Ovary (tissue), 9 donors: Measurements from ENCODE around the gene WDR49. TPM values are rescaled to one million over a fixed set of nuclear protein-coding genes. Genes with fewer than 3 reads are reported as not detected.
"Not testable (repeated sequence)": the region's sequence is repeated elsewhere in the genome, so short reads cannot be mapped to it uniquely, and the experiment has no call there.

Experiments
- DNase-seq, 5 donors: peaks; one replicate each; pipeline ENCODE4 v3.0.0-alpha.2; 2019 to 2020
- H3K27ac ChIP-seq, 2 donors: fragments of 200-600 bp; one replicate each; pipeline versions ENCODE4 v1.5.1 to v1.8.0; 2019 to 2022
- H3K27me3 ChIP-seq: fragments of 200-600 bp; one replicate; pipeline ENCODE4 v1.8.0; 2022
- H3K36me3 ChIP-seq: fragments of 200-600 bp; sonication (generic); one replicate; pipeline ENCODE4 v1.5.1; 2019
- H3K4me1 ChIP-seq: one replicate; pipeline ENCODE4 v1.8.1; 2013; ENCODE audit warnings: mild to moderate bottlenecking, moderate library complexity; ENCODE audit not compliant: insufficient read depth
- H3K4me3 ChIP-seq: fragments of 200-600 bp; sonication (generic); one replicate; pipeline ENCODE4 v1.5.1; 2017
- H3K9me3 ChIP-seq, 2 donors: fragments of 200-600 bp in 1 of 2; sonication (generic) in 1 of 2; one replicate each; pipeline versions ENCODE4 v1.5.1 to v1.8.1; 2013 to 2019; ENCODE audit warnings: mild to moderate bottlenecking in 1 of 2, moderate library complexity in 1 of 2
- EP300 ChIP-seq: sonication (generic); formaldehyde crosslinking; IDR thresholded peaks from one replicate; pipeline ENCODE4 v1.6.1; 2017; ENCODE audit warnings: antibody characterized with exemption
- POLR2A ChIP-seq: fragments of 450-650 bp; IDR thresholded peaks from one replicate; pipeline ENCODE4 v1.6.1; 2017; ENCODE audit warnings: antibody characterized with exemption, mild to moderate bottlenecking, moderate library complexity
- WGBS, 3 donors: extraction: QIAGEN DNeasy Blood & Tissue Kit in 1 of 3; methylation state at CpG; one replicate each; pipeline versions ENCODE4 v1.1.5 to v1.1.7; 2013 to 2017; 5-methylcytosine and 5-hydroxymethylcytosine counted together
- intact Hi-C, 4 donors: fragments of 100-400 bp; cut with DNase I; formaldehyde crosslinking; loops; one replicate each; pipeline versions ENCODE4 v1.11.0 to v1.15.1; 2022 to 2023
- polyA plus RNA-seq, 2 donors: library from polyadenylated mRNA; stranded (reverse); fragments of 200-250 nt in 1 of 2; fragments of 350-450 nt in 1 of 2; fragmentation: Illumina TruSeq in 1 of 2; extraction: RNeasy Lipid Tissue Mini Kit (QIAGEN cat#74804) in 1 of 2; gene quantifications; one replicate each; pipeline ENCODE4 v1.2.3, GENCODE V29; 2013 to 2014
- total RNA-seq, 7 donors: library from RNA; depleted of rRNA in 2 of 7; stranded (reverse); fragments of >200 nt in 2 of 7; fragmentation: NEBNext Ultra II Directional in 3 of 7; extraction: Animal tissue kit (Norgen Biotek cat#: 25700) in 3 of 7; gene quantifications; one replicate each; pipeline versions ENCODE4 v1.1.0 to v1.2.4, GENCODE V29; 2016 to 2023
- TF ChIP-seq, protein P1 (sequence below), 3 donors: fragments of 450-650 bp in 2 of 3; fragments of 200-600 bp in 1 of 3; IDR thresholded peaks; one replicate each; pipeline versions ENCODE4 v1.5.1 to v1.8.0; 2016 to 2022; ENCODE audit warnings: antibody characterized with exemption in 3 of 3, mild to moderate bottlenecking in 1 of 3
- donor health status: DM: no; HTN: no; CAD: no; lungs with moderate emphysema.
- donor health status: DM: no; HTN: no; CAD: no.
- donor health status: Bipolar disorder and iron deficiency.
- donor health status: DM: yes; HTN: yes; CAD: no.
- donor health status: DM: no; HTN: no; CAD: no.
- donor health status: DM: yes; HTN: yes; CAD: no.

Gene WDR49
- total and polyA plus RNA-seq, 9 donors, result 0.12 to 20.6 (median 1.0) TPM

- no peak for DNase-seq
- 65 to 86% (median 76%) methylated on average over 5 of the region's 5 CpGs for WGBS, 3 donors
- no peak overlapping the region for H3K27ac ChIP-seq
Observed at GRCh38 chr3:167631471-167631870, 22.3 kb downstream of the WDR49 start.

GRCh38 chr3:167626490-167626889 is 27.3 kb downstream of the WDR49 start:
- TF ChIP-seq, protein P1, sequence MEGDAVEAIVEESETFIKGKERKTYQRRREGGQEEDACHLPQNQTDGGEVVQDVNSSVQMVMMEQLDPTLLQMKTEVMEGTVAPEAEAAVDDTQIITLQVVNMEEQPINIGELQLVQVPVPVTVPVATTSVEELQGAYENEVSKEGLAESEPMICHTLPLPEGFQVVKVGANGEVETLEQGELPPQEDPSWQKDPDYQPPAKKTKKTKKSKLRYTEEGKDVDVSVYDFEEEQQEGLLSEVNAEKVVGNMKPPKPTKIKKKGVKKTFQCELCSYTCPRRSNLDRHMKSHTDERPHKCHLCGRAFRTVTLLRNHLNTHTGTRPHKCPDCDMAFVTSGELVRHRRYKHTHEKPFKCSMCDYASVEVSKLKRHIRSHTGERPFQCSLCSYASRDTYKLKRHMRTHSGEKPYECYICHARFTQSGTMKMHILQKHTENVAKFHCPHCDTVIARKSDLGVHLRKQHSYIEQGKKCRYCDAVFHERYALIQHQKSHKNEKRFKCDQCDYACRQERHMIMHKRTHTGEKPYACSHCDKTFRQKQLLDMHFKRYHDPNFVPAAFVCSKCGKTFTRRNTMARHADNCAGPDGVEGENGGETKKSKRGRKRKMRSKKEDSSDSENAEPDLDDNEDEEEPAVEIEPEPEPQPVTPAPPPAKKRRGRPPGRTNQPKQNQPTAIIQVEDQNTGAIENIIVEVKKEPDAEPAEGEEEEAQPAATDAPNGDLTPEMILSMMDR (IDR thresholded peaks at IDR 0.05), result no peak
- TF ChIP-seq EP300 (no peak), POLR2A (no peak)
- DNase-seq, result no peak
- Histone ChIP-seq H3K27ac (no peak overlapping the region), H3K4me3 (no peak overlapping the region), H3K27me3 (no peaks in the 10 kb centered on the region), H3K4me1 (no peaks in the 10 kb centered on the region), H3K9me3 (no peaks in the 10 kb centered on the region), H3K36me3 (no peaks in the 10 kb centered on the region)
- intact Hi-C loops, result no loop called here

More at GRCh38 chr3:167631471-167631870, 22.3 kb downstream of the WDR49 start:
- no peaks in the 10 kb centered on the region for H3K27me3 ChIP-seq
- no peak for TF ChIP-seq EP300
- TF ChIP-seq, protein P1 (IDR thresholded peaks at IDR 0.05), result no peak
- TF ChIP-seq POLR2A, result no peak
- intact Hi-C loops, result no loop called here
- no peaks in the 10 kb centered on the region for H3K4me1 ChIP-seq
- no peaks in the 10 kb centered on the region for H3K36me3 ChIP-seq
- H3K9me3 ChIP-seq, result no peaks in the 10 kb centered on the region
- no peak overlapping the region for H3K4me3 ChIP-seq

DNA sequence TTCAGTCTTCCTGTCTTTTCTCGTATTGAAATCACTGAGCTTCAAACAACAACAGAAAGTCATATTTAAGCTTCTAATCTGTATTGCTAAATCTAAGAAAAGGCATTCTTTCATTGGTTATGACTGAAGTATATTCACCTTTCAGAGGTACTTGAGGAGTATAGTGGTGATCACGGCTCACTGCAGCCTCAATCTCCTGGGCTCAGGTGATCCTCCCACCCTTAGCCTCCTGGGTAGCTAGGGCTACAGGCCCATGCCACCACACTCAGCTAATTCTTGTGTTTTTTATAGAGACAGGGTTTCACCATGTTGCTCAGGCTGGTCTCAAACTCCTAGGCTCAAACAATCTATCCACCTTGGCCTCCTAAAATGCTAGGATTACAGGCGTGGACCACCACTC is 38.7 kb downstream of the WDR49 start:
- intact Hi-C loops, result no loop called here
- Histone ChIP-seq H3K27ac (no peak overlapping the region), H3K27me3 (no peaks in the 10 kb centered on the region), H3K36me3 (no peaks in the 10 kb centered on the region), H3K4me3 (no peak overlapping the region), H3K4me1 (no peaks in the 10 kb centered on the region), H3K9me3 (no peaks in the 10 kb centered on the region)
- TF ChIP-seq, protein P1 (IDR thresholded peaks at IDR 0.05), result no peak
- no peak for TF ChIP-seq EP300
- no peak for TF ChIP-seq POLR2A
- no peak for DNase-seq
- 74 to 84% (median 78%) methylated on average over 3 of the region's 3 CpGs for WGBS, 3 donors

DNA sequence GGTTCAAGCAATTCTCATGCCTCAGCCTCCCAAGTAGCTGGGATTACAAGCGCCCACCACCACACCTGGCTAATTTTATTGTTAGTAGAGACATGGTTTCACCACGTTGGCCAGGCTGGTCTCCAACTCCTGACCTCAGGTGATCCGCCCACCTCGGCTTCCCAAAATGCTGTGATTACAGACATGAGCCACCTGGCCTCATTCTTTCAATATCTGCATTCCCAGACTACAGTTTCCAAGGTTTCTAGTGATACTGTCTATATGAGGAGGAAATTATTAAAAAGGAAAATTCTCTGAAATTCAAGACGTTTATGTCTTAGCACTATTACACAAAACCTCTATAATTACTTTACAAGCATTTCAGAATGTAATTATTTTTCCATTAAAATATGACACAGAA is 39.5 kb downstream of the WDR49 start:
- H3K27me3 ChIP-seq, H3K27ac ChIP-seq, H3K4me1 ChIP-seq, DNase-seq, H3K4me3 ChIP-seq, H3K9me3 ChIP-seq, H3K36me3 ChIP-seq, intact Hi-C loops: not testable (repeated sequence)
- WGBS, 3 donors, result 28 to 37% (median 37%) methylated on average over 5 of the region's 5 CpGs

- H3K27me3 ChIP-seq, result no peaks in the 10 kb centered on the region
- H3K4me1 ChIP-seq, result no peaks in the 10 kb centered on the region
- DNase-seq, result no peak
- no peaks in the 10 kb centered on the region for H3K36me3 ChIP-seq
- H3K4me3 ChIP-seq, result no peak overlapping the region
- TF ChIP-seq, protein P1 (IDR thresholded peaks at IDR 0.05), result no peak
- no peak for TF ChIP-seq POLR2A
- no peak for TF ChIP-seq EP300
- 34 to 53% (median 46%) methylated on average over 2 of the region's 2 CpGs for WGBS, 3 donors
- no peak overlapping the region for H3K27ac ChIP-seq
- H3K9me3 ChIP-seq, result no peaks in the 10 kb centered on the region
- intact Hi-C loops, result no loop called here
Observed at GRCh38 chr3:167611718-167612117, 42.0 kb downstream of the WDR49 start.
